ENCODE results near the gene NOX3.

The NOX3 gene

GRCh38 chr6:155400654-155400965 lies 55.0 kb downstream of the NOX3 start:
- peak; percentile 53; the same call in 2 of the 3 replicates for ATAC-seq
- no peak for TF ChIP-seq ISL1 (CRISPR knock-in tag; IDR thresholded peaks at IDR 0.05)
- TF ChIP-seq CSDC2 (CRISPR knock-in tag; IDR thresholded peaks at IDR 0.05), result no peak
- no peak for TF ChIP-seq ZNF565 (CRISPR knock-in tag; conservative IDR thresholded peaks at IDR 0.05; ENCODE audit: low read depth)
- TF ChIP-seq ARNTL (CRISPR knock-in tag; IDR thresholded peaks at IDR 0.05; ENCODE audit: borderline replicate concordance, low read depth), result no peak
- TF ChIP-seq TCF4 (CRISPR knock-in tag; IDR thresholded peaks at IDR 0.05; ENCODE audit: borderline replicate concordance), result peak; percentile 76; the same call in 1 of the 2 replicates
- TF ChIP-seq ZFP3 (CRISPR knock-in tag; IDR thresholded peaks at IDR 0.05), result no peak
- peak; percentile 48; the same call in 1 of the 2 replicates for TF ChIP-seq TSHZ2 (CRISPR knock-in tag; IDR thresholded peaks at IDR 0.05)
- TF ChIP-seq TOX (CRISPR knock-in tag; IDR thresholded peaks at IDR 0.05; ENCODE audit: borderline replicate concordance), result no peak
- no peak for TF ChIP-seq SNAI2 (CRISPR knock-in tag; IDR thresholded peaks at IDR 0.05)

- TF ChIP-seq ZC3H10 (CRISPR knock-in tag; IDR thresholded peaks at IDR 0.05) (no peak), POU6F1 (CRISPR knock-in tag; IDR thresholded peaks at IDR 0.05; ENCODE audit: borderline replicate concordance, low read depth) (no peak), CSDC2 (CRISPR knock-in tag; IDR thresholded peaks at IDR 0.05) (no peak), ZNF565 (CRISPR knock-in tag; conservative IDR thresholded peaks at IDR 0.05; ENCODE audit: low read depth) (no peak), ZNF8 (CRISPR knock-in tag; IDR thresholded peaks at IDR 0.05) (no peak), ZNF70 (CRISPR knock-in tag; IDR thresholded peaks at IDR 0.05) (no peak)
- ATAC-seq, result no peak; the same call in 2 of the 3 replicates
These were observed 55.6 kb downstream of the NOX3 start for GRCh38 chr6:155399745-155400653.

GRCh38 chr6:155399062-155399744 lies 56.4 kb downstream of the NOX3 start:
- no peak for ATAC-seq
- TF ChIP-seq ZFP3 (CRISPR knock-in tag; IDR thresholded peaks at IDR 0.05) (no peak), SNAI2 (CRISPR knock-in tag; IDR thresholded peaks at IDR 0.05) (no peak), CSRNP3 (CRISPR knock-in tag; IDR thresholded peaks at IDR 0.05) (no peak), ZNF565 (CRISPR knock-in tag; conservative IDR thresholded peaks at IDR 0.05; ENCODE audit: low read depth) (no peak), BACH2 (CRISPR knock-in tag; IDR thresholded peaks at IDR 0.05; ENCODE audit: borderline replicate concordance) (no peak), CREB5 (CRISPR knock-in tag; IDR thresholded peaks at IDR 0.05; ENCODE audit: low read depth) (no peak), OSR1 (CRISPR knock-in tag; IDR thresholded peaks at IDR 0.05) (no peak), ESRRG (CRISPR knock-in tag; IDR thresholded peaks at IDR 0.05) (no peak), TCF4 (CRISPR knock-in tag; IDR thresholded peaks at IDR 0.05; ENCODE audit: borderline replicate concordance) (no peak), TOX (CRISPR knock-in tag; IDR thresholded peaks at IDR 0.05; ENCODE audit: borderline replicate concordance) (no peak), TSHZ2 (CRISPR knock-in tag; IDR thresholded peaks at IDR 0.05) (no peak), PATZ1 (CRISPR knock-in tag; IDR thresholded peaks at IDR 0.05; ENCODE audit: borderline replicate concordance) (no peak), ZNF70 (CRISPR knock-in tag; IDR thresholded peaks at IDR 0.05) (no peak), GLIS3 (CRISPR knock-in tag; IDR thresholded peaks at IDR 0.05) (no peak), POU6F1 (CRISPR knock-in tag; IDR thresholded peaks at IDR 0.05; ENCODE audit: borderline replicate concordance, low read depth) (no peak), RARB (CRISPR knock-in tag; IDR thresholded peaks at IDR 0.05) (no peak), ARNTL (CRISPR knock-in tag; IDR thresholded peaks at IDR 0.05; ENCODE audit: borderline replicate concordance, low read depth) (no peak)

All from SK-N-SH treated with all-trans-retinoic acid at 6 μM for 48 hours (cell line).